ENCODE results near the gene NCKAP1.

- TF ChIP-seq, protein P1, sequence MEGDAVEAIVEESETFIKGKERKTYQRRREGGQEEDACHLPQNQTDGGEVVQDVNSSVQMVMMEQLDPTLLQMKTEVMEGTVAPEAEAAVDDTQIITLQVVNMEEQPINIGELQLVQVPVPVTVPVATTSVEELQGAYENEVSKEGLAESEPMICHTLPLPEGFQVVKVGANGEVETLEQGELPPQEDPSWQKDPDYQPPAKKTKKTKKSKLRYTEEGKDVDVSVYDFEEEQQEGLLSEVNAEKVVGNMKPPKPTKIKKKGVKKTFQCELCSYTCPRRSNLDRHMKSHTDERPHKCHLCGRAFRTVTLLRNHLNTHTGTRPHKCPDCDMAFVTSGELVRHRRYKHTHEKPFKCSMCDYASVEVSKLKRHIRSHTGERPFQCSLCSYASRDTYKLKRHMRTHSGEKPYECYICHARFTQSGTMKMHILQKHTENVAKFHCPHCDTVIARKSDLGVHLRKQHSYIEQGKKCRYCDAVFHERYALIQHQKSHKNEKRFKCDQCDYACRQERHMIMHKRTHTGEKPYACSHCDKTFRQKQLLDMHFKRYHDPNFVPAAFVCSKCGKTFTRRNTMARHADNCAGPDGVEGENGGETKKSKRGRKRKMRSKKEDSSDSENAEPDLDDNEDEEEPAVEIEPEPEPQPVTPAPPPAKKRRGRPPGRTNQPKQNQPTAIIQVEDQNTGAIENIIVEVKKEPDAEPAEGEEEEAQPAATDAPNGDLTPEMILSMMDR (IDR thresholded peaks at IDR 0.05; ENCODE audit: low read length), result no peak
- TF ChIP-seq EZH2 (optimal IDR thresholded peaks at IDR 0.05; ENCODE audit: low read depth, low read length) (no peak), EZH2phosphoT487 (IDR thresholded peaks at IDR 0.05; ENCODE audit: low read length) (no peak)
These were observed 57.6 kb downstream of the NCKAP1 start for GRCh38 chr2:182980652-182981051.

Data from MM.1S (cell line).